Activated CD8-positive, alpha-beta memory T cell treated with anti-CD3 and anti-CD28 coated beads, Interleukin-2, amount 50 U/mL, for 48 hours (primary cell): ENCODE results near the gene HHLA2.
"Not testable (repeated sequence)": the region's sequence is repeated elsewhere in the genome, so short reads cannot be mapped to it uniquely, and the experiment has no call there.

Source experiments
- DNase-seq: peaks from one replicate; pipeline ENCODE4 v3.0.0-alpha.2; 2020

Gene HHLA2, protein sequence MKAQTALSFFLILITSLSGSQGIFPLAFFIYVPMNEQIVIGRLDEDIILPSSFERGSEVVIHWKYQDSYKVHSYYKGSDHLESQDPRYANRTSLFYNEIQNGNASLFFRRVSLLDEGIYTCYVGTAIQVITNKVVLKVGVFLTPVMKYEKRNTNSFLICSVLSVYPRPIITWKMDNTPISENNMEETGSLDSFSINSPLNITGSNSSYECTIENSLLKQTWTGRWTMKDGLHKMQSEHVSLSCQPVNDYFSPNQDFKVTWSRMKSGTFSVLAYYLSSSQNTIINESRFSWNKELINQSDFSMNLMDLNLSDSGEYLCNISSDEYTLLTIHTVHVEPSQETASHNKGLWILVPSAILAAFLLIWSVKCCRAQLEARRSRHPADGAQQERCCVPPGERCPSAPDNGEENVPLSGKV

GRCh38 chr3:108296239-108296638 lies at the start of gene HHLA2:
TSS of gene HHLA2 (plus strand) at chr3:108296548. CDS start at chr3:108351814, 55,266 bp downstream.
- no peak for DNase-seq

DNA sequence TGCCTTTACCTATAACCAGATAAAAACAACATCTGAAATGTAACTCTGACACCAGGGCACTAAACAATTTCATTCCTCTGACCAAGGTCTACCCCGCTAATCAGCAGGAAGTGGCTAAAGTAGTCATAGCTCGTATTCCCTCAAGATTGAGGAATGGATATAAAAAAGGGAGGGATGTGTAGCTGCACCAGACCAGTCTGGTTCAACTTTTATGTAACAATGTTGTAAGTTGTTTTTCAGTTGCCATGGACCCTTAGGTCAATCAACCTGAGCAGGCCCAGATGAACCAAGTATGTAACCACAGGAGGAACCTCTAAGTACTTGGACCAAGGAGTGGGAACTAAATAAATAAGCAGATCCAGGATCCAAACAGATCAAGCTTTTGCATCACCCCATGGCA lies 45.7 kb upstream of the HHLA2 start:
- no peak for DNase-seq

- DNase-seq = no peak
Observed at GRCh38 chr3:108251265-108251664, 45.1 kb upstream of the HHLA2 start.

DNA sequence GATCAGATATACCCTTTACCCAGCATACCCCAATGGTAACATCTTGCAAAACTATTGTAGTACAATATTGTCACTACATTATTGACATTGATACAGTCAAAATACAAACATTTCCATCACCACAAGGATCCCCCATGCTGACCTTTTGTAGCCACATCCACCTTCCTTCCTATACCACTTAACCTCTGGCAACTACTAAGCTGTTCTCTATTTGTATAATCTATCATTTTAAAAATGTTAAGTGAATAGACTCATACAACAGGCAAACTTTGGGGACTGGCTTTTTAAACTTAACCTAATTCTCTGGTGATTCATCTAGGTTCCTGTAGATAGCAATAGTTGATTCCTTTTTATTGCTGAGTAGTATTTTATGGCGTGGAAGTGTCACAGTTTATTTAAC lies 44.5 kb upstream of the HHLA2 start:
- DNase-seq = no peak

DNA sequence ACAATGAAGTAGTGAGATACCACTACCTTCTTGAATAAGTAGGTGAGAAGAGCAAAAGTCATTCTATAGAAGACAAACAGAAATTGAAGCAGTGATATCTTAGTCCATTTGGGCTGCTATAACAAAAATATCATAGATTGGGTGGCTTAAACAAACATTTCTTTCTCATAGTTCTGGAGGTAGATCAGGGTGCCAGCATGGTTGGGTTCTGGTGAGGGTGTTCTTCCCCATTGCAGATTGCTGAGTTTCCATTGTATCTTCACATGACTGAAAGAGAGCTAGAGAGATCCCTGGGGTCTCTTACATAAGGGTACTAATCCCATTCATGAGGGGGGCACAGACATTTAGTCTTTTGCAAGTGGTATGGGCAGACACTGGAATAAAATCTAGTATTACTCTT lies 41.2 kb upstream of the HHLA2 start:
- no peak for DNase-seq

GRCh38 chr3:108264534-108265298 lies 31.6 kb upstream of the HHLA2 start:
- not testable (repeated sequence) for DNase-seq

- not testable (repeated sequence) for DNase-seq
Observed at GRCh38 chr3:108268235-108268634, 28.1 kb upstream of the HHLA2 start.

- no peak for DNase-seq
Observed at GRCh38 chr3:108271626-108272025, 24.7 kb upstream of the HHLA2 start.

GRCh38 chr3:108279066-108279465 lies 17.3 kb upstream of the HHLA2 start:
- not testable (repeated sequence) for DNase-seq

DNA sequence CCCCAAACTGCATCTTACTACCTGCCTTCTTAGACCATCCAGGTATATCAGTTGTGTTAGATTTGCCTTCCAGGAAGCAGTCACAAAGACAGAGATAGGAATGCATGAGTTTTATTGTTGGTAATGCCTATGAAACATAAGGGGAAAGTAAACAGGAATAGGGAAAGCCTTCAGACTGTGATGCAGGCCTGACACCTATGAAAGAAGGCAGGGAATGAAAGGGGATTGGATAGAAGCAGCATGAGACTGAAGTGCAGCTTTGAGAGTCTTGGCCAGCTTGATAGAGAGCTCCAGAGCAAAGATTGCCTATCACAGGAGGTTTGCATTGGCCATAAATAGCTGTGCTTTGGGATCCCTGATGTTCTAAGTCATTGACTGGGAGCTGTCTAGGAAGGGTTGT lies 15.9 kb upstream of the HHLA2 start:
- DNase-seq = no peak

DNA sequence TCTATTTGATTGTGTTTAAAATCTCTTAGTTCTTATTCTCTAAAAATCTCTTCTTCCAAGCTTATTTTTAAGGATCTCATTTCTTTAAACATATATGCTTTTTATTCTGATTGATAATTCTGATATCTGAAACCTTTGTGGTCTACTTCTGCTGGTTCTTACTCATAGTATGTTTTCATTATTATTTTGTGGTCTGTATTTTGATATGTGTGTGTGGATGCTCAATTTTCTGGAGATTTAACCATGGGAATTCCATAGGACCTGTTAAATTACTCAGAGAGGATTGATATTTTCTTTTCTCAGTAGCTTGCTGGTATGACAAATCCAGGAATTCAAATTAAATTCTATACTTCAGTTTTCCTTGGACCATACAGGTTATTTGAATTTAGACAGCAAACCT lies 14.7 kb upstream of the HHLA2 start:
- DNase-seq = no peak

GRCh38 chr3:108283006-108283405 lies 13.3 kb upstream of the HHLA2 start:
- no peak for DNase-seq

DNA sequence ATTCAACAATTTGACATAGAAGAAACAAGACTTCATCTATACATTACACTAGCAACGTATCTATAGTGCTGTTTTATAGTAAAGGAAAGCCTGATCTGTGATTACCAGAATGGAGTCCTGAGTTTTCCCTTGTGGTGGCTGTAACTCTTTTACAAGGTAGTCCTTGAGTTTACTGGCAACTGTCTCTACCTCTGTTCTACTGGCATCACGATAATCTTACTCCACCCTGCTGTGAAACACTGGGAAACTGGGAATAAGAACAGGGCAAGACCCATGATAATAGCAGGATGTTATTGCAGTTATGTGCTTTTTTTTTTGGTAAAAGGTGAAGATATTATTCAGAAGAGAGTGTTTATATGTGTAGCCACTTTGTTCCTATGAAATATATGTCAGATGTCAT lies 12.4 kb upstream of the HHLA2 start:
- no peak for DNase-seq

GRCh38 chr3:108285176-108285575 lies 11.2 kb upstream of the HHLA2 start:
- DNase-seq = no peak

DNA sequence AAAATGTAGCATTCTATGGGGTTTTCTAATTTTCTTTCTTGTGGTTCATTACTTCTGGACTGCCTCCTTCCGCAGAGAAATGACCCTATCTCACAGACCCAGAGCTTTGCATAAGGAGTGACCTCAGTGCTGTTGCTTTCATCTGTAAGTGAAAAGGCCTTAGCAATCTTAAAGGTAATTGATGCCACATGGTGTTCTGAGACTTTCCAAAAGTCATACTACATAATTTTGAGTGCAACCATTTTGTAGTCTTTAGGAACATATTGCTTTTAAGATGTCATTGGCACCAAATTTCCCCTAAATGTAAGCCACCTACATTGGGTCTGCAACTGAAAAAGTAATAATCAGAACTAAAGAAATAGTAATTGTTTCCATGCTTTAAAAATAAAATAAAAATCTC lies 9.2 kb upstream of the HHLA2 start:
- DNase-seq = no peak

- DNase-seq = not testable (repeated sequence)
Observed at GRCh38 chr3:108288193-108288592, 8.2 kb upstream of the HHLA2 start.

- no peak for DNase-seq
Observed at GRCh38 chr3:108289159-108289558, 7.2 kb upstream of the HHLA2 start.

- no peak for DNase-seq
Observed at GRCh38 chr3:108292450-108292849, 3.9 kb upstream of the HHLA2 start.

DNA sequence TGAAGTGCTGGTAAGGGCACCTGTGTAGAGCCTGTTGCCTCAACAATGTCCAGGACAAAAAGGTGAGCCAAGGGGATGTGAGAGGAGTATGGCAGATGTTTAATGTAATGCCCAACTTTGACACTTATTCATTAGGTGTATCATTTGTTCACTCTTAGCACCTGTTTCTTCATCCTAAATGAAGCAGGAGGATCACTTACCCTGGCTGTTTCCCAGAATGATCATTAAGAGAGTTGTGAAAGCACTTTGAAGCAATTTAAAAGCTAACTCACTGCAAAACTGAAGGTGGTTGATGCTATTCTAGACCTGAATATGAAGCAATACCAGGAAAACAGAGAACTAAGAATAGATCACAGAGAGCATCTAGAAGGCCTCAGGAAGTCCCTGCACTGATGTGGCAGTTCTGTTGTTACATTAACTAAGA lies 3.4 kb upstream of the HHLA2 start:
- DNase-seq = no peak

GRCh38 chr3:108293858-108294257 lies 2.5 kb upstream of the HHLA2 start:
- DNase-seq = no peak

DNA sequence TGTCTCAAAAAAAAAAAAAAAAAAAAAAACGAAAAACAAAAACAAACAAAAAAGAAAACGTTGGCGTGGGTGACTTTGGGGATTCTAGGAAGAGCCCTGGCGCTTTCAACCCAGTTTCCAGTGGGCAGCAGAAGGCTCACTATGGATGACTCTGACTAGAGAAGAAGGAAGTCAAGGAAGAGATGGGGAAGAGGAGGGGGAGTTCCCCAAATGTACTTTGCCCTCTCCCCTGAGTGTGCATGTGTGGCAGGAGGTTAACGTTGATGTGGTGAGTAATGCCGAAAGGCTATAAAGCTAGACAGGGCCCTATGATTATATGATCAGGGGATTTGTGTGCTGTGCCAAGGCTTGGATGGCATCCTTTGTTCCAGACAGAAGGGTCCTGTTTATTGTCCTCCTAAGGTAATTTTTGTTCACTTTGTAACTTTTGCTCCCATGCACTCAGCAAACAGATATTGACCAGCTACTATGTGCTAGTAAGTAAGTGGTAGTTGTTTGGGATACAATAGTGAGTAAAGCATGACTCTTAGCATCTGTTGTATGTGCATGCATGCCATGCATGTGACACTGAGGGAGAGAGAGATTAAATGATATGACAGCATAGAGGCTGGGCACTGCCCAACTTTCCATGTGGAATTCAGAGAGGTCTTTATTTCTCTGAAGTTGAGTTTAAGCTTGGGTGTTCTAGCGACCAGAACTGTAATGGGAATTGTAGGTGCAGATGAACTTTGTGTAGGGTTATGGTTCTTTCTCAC lies 750 bp upstream of the HHLA2 start:
- no peak for DNase-seq

DNA sequence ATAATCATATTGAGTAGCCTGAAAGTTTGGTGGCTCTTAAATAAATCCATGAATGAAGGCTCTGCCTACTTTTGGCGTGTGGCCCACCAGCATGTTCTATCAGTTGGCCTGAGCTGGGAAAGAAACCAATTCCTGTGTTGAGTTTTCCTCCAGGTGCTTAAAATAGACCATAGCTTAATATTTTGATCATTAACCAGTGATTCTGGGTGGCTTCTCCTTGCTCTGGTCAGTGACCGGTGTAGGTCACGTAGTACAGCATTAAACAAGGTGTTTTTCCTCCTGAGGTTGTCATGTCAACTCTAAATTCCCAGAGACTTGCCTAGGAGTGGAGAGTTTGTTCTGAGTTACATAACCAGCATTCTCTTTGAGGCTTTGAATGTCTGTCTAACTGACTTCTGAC lies 1.3 kb downstream of the HHLA2 start:
- DNase-seq = no peak

DNA sequence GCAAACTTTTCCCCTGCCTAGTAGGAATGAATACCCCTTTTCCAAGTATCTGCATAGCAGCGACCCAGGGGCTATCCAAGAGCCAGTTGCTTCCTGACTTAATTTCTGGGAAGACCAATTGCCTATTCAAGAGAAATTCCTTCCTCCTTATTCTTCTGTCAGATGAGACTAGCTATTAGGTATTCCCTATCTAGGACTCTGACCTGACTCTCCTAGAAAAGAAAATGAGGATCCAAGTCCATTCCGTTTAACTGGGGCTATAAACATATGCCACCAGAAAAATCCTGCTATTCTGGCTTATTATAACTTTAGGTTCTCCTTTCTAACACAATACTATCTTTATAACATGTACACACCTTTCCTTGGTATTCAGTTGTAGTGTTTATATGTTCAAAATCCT lies 1.7 kb downstream of the HHLA2 start:
- DNase-seq = no peak
